ENCODE data around the gene EMC10. TPM values are rescaled to one million over a fixed set of nuclear protein-coding genes. Genes with fewer than 3 reads are reported as not detected.
A peak's percentile ranks its signal among the peaks of the same experiment; 100 is the strongest.

The EMC10 gene
- total RNA-seq, 1 donor from 2014 or later: 98.8 TPM

- peaks cover 6% of the 10 kb centered on the region for H3K9me3 Mint-ChIP-seq (ENCODE audit: unreplicated experiment)
- no peak for DNase-seq
- peaks cover 13% of the 10 kb centered on the region for H3K27me3 Mint-ChIP-seq (ENCODE audit: unreplicated experiment)
- no peak overlapping the region for H3K4me3 Mint-ChIP-seq (ENCODE audit: unreplicated experiment)
- no peaks in the 10 kb centered on the region for H3K36me3 Mint-ChIP-seq (ENCODE audit: unreplicated experiment)
- no peak for TF ChIP-seq CTCF (IDR thresholded peaks at IDR 0.05; ENCODE audit: partially characterized antibody, unreplicated experiment)
- H3K4me1 Mint-ChIP-seq (ENCODE audit: low read depth, unreplicated experiment): peaks cover 5% of the 10 kb centered on the region
- no peak overlapping the region for H3K27ac Mint-ChIP-seq (ENCODE audit: unreplicated experiment)
Observed at GRCh38 chr19:50516456-50516855, 40.1 kb downstream of the EMC10 start.

DNA sequence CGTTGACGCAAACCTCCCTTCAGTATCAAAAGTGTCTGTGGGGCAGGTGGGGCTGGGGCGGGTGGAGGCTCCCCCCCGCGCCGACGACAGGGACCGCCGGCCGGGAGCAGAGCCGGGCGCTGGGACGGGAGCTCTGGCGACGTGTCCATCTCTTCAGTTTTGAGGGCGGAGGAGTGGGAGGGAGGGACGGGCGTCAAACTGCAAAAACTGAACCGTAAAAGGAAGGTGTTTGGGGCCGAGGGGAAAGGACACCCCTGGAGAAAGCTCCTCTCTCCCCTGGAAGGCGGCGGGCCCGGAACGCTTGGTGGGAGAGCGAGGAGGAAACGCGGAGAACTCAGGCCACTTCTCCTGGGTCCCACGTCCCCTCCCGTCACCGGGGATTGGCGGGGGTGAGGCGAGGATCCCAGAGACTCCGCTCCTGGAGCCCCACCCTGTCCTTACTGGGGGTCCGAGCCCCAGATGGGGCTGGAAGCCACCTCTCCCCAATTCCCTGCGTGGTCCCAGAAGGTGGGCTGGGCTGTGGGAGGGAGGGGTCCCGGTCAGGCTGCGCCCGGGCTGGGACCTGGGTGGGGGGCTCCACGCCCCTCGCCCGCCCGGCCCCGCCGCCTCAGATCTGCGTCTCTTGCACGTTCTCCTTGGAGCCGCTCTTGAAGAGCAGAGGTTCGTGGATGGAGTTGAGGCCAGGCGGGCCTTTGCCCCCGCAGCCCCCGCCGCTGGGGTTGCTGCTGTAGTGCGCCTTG, 40.8 kb downstream of the EMC10 start:
- Mint-ChIP-seq H3K4me3 (ENCODE audit: unreplicated experiment) (no peak overlapping the region), H3K27ac (ENCODE audit: unreplicated experiment) (no peak overlapping the region), H3K4me1 (ENCODE audit: low read depth, unreplicated experiment) (peaks cover 5% of the 10 kb centered on the region), H3K36me3 (ENCODE audit: unreplicated experiment) (no peaks in the 10 kb centered on the region), H3K27me3 (ENCODE audit: unreplicated experiment) (peaks cover 8% of the 10 kb centered on the region), H3K9me3 (ENCODE audit: unreplicated experiment) (peaks cover 2% of the 10 kb centered on the region)
- no peak for DNase-seq
- TF ChIP-seq CTCF (IDR thresholded peaks at IDR 0.05; ENCODE audit: partially characterized antibody, unreplicated experiment): no peak

DNA sequence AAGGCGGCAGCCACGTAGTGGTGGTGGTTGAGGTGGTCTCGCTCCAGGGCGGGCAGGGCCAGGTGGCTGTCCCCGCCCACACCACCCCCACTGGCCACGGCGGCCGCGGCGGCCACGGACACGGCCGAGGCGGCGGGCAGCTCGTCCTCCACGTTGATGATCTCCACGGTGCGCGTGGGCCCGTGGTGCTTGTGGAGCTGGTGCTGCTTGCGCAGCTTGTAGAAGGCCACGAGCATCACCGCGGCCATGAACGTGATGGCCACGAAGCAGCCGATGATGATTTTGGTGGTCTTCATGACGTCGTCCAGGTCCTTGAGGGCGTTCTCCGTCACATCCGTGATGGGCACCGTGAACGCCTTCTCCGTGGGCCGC, 41.4 kb downstream of the EMC10 start:
- peaks cover 8% of the 10 kb centered on the region for H3K27me3 Mint-ChIP-seq (ENCODE audit: unreplicated experiment)
- no peak for DNase-seq

DNA sequence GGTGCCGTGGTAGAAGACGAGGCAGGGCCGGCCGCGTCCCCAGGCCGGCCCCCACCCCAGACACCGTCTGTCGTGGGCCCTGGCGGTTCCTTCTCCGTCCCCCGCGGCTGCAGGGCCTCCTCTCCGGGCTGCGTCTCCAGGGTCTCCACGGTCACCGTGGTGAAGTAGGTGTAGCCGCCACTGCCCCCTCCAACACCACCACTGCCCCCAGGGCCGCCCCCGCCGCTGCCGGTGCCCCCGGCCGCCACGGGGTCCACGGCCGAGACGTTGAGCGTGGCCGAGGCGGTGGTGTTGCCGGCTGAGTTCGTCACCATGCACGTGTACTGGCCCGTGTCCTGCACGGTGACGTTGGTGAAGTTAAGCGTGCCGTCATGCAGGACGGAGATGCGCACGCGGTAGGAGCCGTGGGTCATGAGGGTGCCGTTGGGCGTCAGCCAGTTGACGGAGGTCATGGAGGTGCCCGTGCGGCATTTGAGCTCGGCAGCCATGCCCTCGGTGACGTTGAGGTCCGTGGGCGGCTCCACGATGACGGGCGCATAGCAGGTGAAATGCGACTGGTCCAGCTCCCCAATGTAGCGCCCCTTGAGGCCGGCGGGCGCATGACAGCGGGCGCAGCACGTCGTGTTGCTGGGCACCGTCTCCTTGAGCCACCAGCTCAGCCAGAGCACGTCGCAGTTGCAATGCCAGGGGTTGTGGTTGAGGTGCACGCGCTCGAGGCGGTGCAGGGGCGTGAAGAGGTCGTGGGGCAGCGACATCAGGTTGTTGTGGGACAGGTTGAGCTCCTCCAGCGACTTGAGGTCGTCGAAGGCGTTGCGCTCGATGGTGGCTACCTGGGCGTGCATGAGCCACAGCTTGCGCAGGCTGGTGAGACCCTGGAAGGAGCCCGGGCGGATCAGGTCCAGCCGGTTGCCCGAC, 42.0 kb downstream of the EMC10 start:
- Mint-ChIP-seq H3K36me3 (ENCODE audit: unreplicated experiment) (no peaks in the 10 kb centered on the region), H3K27ac (ENCODE audit: unreplicated experiment) (no peak overlapping the region), H3K4me1 (ENCODE audit: low read depth, unreplicated experiment) (peaks cover 5% of the 10 kb centered on the region), H3K9me3 (ENCODE audit: unreplicated experiment) (peaks cover 2% of the 10 kb centered on the region), H3K4me3 (ENCODE audit: unreplicated experiment) (no peak overlapping the region), H3K27me3 (ENCODE audit: unreplicated experiment) (peaks cover 7% of the 10 kb centered on the region)
- DNase-seq: no peak
- TF ChIP-seq CTCF (IDR thresholded peaks at IDR 0.05; ENCODE audit: partially characterized antibody, unreplicated experiment): peak; percentile 34

More for the DNA sequence above, 41.4 kb downstream of the EMC10 start:
- H3K9me3 Mint-ChIP-seq (ENCODE audit: unreplicated experiment): peaks cover 2% of the 10 kb centered on the region
- H3K36me3 Mint-ChIP-seq (ENCODE audit: unreplicated experiment): no peaks in the 10 kb centered on the region
- TF ChIP-seq CTCF (IDR thresholded peaks at IDR 0.05; ENCODE audit: partially characterized antibody, unreplicated experiment): no peak
- no peak overlapping the region for H3K27ac Mint-ChIP-seq (ENCODE audit: unreplicated experiment)
- H3K4me1 Mint-ChIP-seq (ENCODE audit: low read depth, unreplicated experiment): peaks cover 5% of the 10 kb centered on the region
- H3K4me3 Mint-ChIP-seq (ENCODE audit: unreplicated experiment): no peak overlapping the region

Data from glutamatergic neuron (in vitro differentiated cells).